Thyroid gland (tissue), 4 donors: ENCODE results near the gene FAM76B. TPM values are rescaled to one million over a fixed set of nuclear protein-coding genes. Genes with fewer than 3 reads are reported as not detected.

Experiments used
- DNase-seq, 2 donors: peaks; one replicate each; pipeline ENCODE4 v3.0.0-alpha.2; 2019
- H3K27ac ChIP-seq, 3 donors: fragments of 200-600 bp; sonication (generic); 1 replicate in 2 of 3; 2 replicates in 1 of 3; pipeline ENCODE4 v1.5.1; 2016 to 2019; ENCODE audit warnings: mild to moderate bottlenecking in 1 of 3, moderate library complexity in 1 of 3
- H3K27me3 ChIP-seq: fragments of 200-600 bp; sonication (generic); one replicate; pipeline ENCODE4 v1.5.1; 2019
- H3K36me3 ChIP-seq, 2 donors: fragments of 200-600 bp; sonication (generic); one replicate each; pipeline ENCODE4 v1.5.1; 2016 to 2019
- H3K4me1 ChIP-seq, 2 donors: fragments of 200-600 bp; sonication (generic); one replicate each; pipeline ENCODE4 v1.5.1; 2017 to 2019
- H3K4me3 ChIP-seq, 3 donors: fragments of 200-600 bp; sonication (generic); replicated peaks in 1 of 3; 1 replicate in 2 of 3; 2 replicates in 1 of 3; pipeline ENCODE4 v1.5.1; 2016; ENCODE audit warnings: mild to moderate bottlenecking in 1 of 3
- H3K9me3 ChIP-seq: fragments of 200-600 bp; sonication (generic); one replicate; pipeline ENCODE4 v1.5.1; 2017
- CTCF ChIP-seq, 6 experiments: fragments of 200-600 bp in 3 of 6; fragments of 450-650 bp in 3 of 6; sonication (generic) in 3 of 6; IDR thresholded peaks; one replicate each; pipeline ENCODE4 v1.5.1; 2016 to 2019; ENCODE audit warnings: antibody characterized with exemption in 6 of 6, mild to moderate bottlenecking in 2 of 6, inconsistent platforms in 1 of 6, moderate library complexity in 1 of 6
- POLR2A ChIP-seq, 2 donors: fragments of 450-650 bp; IDR thresholded peaks; one replicate each; pipeline ENCODE4 v1.6.1; 2017; ENCODE audit warnings: antibody characterized with exemption in 2 of 2, mild to moderate bottlenecking in 2 of 2, moderate library complexity in 1 of 2
- WGBS, 2 donors: methylation state at CpG; one replicate each; pipeline ENCODE4 v1.1.5; 2017; 5-methylcytosine and 5-hydroxymethylcytosine counted together
- intact Hi-C: fragments of 100-400 bp; cut with DNase I; formaldehyde crosslinking; loops from one replicate; pipeline ENCODE4 v1.15.1; 2023
- total RNA-seq, 4 donors: library from RNA; depleted of rRNA; stranded (reverse); fragments of >200 nt; gene quantifications; one replicate each; pipeline ENCODE4 v1.2.3, GENCODE V29; 2016

FAM76B gene
- total RNA-seq, 4 donors from 2014 or later = 37.4 to 61.9 (median 46.8) TPM

- Histone ChIP-seq H3K27me3 (no peaks in the 10 kb centered on the region), H3K27ac (peak overlapping the region; percentile 96 to 100 (median 97)), H3K9me3 (no peaks in the 10 kb centered on the region), H3K4me1 (peaks cover 17 to 20% of the 10 kb centered on the region in 2 donors), H3K36me3 (peaks cover 14 to 20% of the 10 kb centered on the region in 2 donors), H3K4me3 (peak overlapping the region; percentile 69 to 91 (median 84))
- TF ChIP-seq POLR2A (IDR thresholded peaks at IDR 0.05) (no peak), CTCF (IDR thresholded peaks at IDR 0.05) (no peak)
- DNase-seq = no peak
- WGBS, 2 donors = 1% methylated on average over 18 to 22 of the region's 34 CpGs
- intact Hi-C loops = no loop called here
Measured at GRCh38 chr11:95788921-95789505, 569 bp downstream of the FAM76B start.

GRCh38 chr11:95780544-95780943 is 9.0 kb downstream of the FAM76B start:
- no peak for TF ChIP-seq POLR2A (IDR thresholded peaks at IDR 0.05)
- TF ChIP-seq CTCF (IDR thresholded peaks at IDR 0.05) = no peak
- H3K27ac ChIP-seq = no peak overlapping the region
- H3K4me3 ChIP-seq = no peak overlapping the region
- H3K4me1 ChIP-seq = no peaks in the 10 kb centered on the region
- WGBS, 2 donors = 89 to 94% methylated on average over 2 of the region's 2 CpGs
- DNase-seq = no peak
- no peaks in the 10 kb centered on the region for H3K9me3 ChIP-seq
- peaks cover 20 to 66% of the 10 kb centered on the region in 2 donors for H3K36me3 ChIP-seq
- no peaks in the 10 kb centered on the region for H3K27me3 ChIP-seq
- intact Hi-C loops = no loop called here

GRCh38 chr11:95778699-95779098 is 10.9 kb downstream of the FAM76B start:
- WGBS, 2 donors = 96% methylated on average over 3 of the region's 3 CpGs
- H3K4me1 ChIP-seq = no peaks in the 10 kb centered on the region
- no peak overlapping the region for H3K27ac ChIP-seq
- H3K27me3 ChIP-seq = no peaks in the 10 kb centered on the region
- peaks cover 11 to 68% of the 10 kb centered on the region in 2 donors for H3K36me3 ChIP-seq
- DNase-seq = no peak
- H3K4me3 ChIP-seq = no peak overlapping the region
- no peak for TF ChIP-seq CTCF (IDR thresholded peaks at IDR 0.05)
- no peak for TF ChIP-seq POLR2A (IDR thresholded peaks at IDR 0.05)
- H3K9me3 ChIP-seq = no peaks in the 10 kb centered on the region
- intact Hi-C loops = no loop called here

- Histone ChIP-seq H3K27ac (no peak overlapping the region), H3K4me3 (no peak overlapping the region), H3K4me1 (no peaks in the 10 kb centered on the region), H3K9me3 (no peaks in the 10 kb centered on the region), H3K27me3 (no peaks in the 10 kb centered on the region), H3K36me3 (peaks cover 3 to 52% of the 10 kb centered on the region in 2 donors)
- no peak for TF ChIP-seq CTCF (IDR thresholded peaks at IDR 0.05)
- intact Hi-C loops = no loop called here
- no peak for DNase-seq
Measured at GRCh38 chr11:95776859-95777258, 12.7 kb downstream of the FAM76B start.

- Histone ChIP-seq H3K4me1 (peaks cover 0 to 11% of the 10 kb centered on the region in 2 donors), H3K4me3 (no peak overlapping the region), H3K36me3 (peaks cover 0 to 7% of the 10 kb centered on the region in 2 donors), H3K27me3 (no peaks in the 10 kb centered on the region), H3K9me3 (no peaks in the 10 kb centered on the region), H3K27ac (no peak overlapping the region)
- intact Hi-C loops = loop anchor here (5.0 to 10.0 kb wide), 2 partner anchors 64 to 696 kb away; no protein-coding TSS in a partner anchor
- WGBS, 2 donors = 70 to 81% methylated on average over 2 of the region's 2 CpGs
- TF ChIP-seq POLR2A (IDR thresholded peaks at IDR 0.05) (no peak), CTCF (IDR thresholded peaks at IDR 0.05) (no peak)
- DNase-seq = no peak
Measured at GRCh38 chr11:95768521-95768920, 21.1 kb downstream of the FAM76B start.
